Esophagus squamous epithelium (tissue), 5 donors: ENCODE data around the gene LSG1. TPM values are rescaled to one million over a fixed set of nuclear protein-coding genes. Genes with fewer than 3 reads are reported as not detected.
A peak's percentile ranks its signal among the peaks of the same experiment; 100 is the strongest.

Source experiments
- DNase-seq: peaks from one replicate; lab custom pipeline; 2025; lab: John Stamatoyannopoulos, UW
- H3K27ac ChIP-seq, 4 donors: fragments of 200-600 bp; sonication (generic); one replicate each; pipeline ENCODE4 v1.5.1; 2016 to 2019; ENCODE audit warnings: mild to moderate bottlenecking in 1 of 4
- H3K27me3 ChIP-seq, 4 donors: fragments of 200-600 bp; sonication (generic); 1 replicate in 3 of 4; 2 replicates in 1 of 4; pipeline versions ENCODE4 v1.5.1 to v1.6.0; 2017 to 2021; ENCODE audit warnings: antibody characterized with exemption in 1 of 4
- H3K36me3 ChIP-seq, 3 donors: fragments of 200-600 bp; sonication (generic); one replicate each; pipeline ENCODE4 v1.5.1; 2016 to 2019
- H3K4me1 ChIP-seq, 3 donors: fragments of 200-600 bp; sonication (generic); one replicate each; pipeline ENCODE4 v1.5.1; 2017 to 2019
- H3K4me3 ChIP-seq, 4 donors: fragments of 200-600 bp; sonication (generic); 1 replicate in 3 of 4; 2 replicates in 1 of 4; pipeline ENCODE4 v1.5.1; 2016 to 2019; ENCODE audit warnings: mild to moderate bottlenecking in 2 of 4, moderate library complexity in 1 of 4
- H3K9me3 ChIP-seq, 3 donors: fragments of 200-600 bp; sonication (generic); one replicate each; pipeline ENCODE4 v1.5.1; 2016 to 2019
- POLR2A ChIP-seq, 4 donors: fragments of 450-650 bp; IDR thresholded peaks; one replicate each; pipeline ENCODE4 v1.6.1; 2017; ENCODE audit warnings: antibody characterized with exemption in 4 of 4, mild to moderate bottlenecking in 4 of 4, moderate library complexity in 3 of 4
- whole genome bisulfite sequencing, 2 donors: methylation state at CpG; one replicate each; pipeline ENCODE4 v1.1.5; 2018; 5-methylcytosine and 5-hydroxymethylcytosine counted together
- intact Hi-C: fragments of 100-400 bp; cut with DNase I; formaldehyde crosslinking; loops from one replicate; pipeline ENCODE4 v1.15.0; 2022
- total RNA-seq, 4 donors: library from RNA; depleted of rRNA; stranded (reverse); fragments of >200 nt; gene quantifications; one replicate each; pipeline ENCODE4 v1.1.0, GENCODE V29; 2016
- TF ChIP-seq, protein P1 (sequence below), 6 experiments: fragments of 450-650 bp in 4 of 6; fragments of 200-600 bp in 2 of 6; sonication (generic) in 2 of 6; IDR thresholded peaks; one replicate each; pipeline ENCODE4 v1.5.1; 2016 to 2019; ENCODE audit warnings: antibody characterized with exemption in 6 of 6, mild to moderate bottlenecking in 4 of 6, moderate library complexity in 4 of 6
- donor health status: DM: yes; HTN: yes; CAD: no.

Gene LSG1
- total RNA-seq, 4 donors from 2014 or later: 25.6 to 42.0 (median 30.4) TPM

DNA sequence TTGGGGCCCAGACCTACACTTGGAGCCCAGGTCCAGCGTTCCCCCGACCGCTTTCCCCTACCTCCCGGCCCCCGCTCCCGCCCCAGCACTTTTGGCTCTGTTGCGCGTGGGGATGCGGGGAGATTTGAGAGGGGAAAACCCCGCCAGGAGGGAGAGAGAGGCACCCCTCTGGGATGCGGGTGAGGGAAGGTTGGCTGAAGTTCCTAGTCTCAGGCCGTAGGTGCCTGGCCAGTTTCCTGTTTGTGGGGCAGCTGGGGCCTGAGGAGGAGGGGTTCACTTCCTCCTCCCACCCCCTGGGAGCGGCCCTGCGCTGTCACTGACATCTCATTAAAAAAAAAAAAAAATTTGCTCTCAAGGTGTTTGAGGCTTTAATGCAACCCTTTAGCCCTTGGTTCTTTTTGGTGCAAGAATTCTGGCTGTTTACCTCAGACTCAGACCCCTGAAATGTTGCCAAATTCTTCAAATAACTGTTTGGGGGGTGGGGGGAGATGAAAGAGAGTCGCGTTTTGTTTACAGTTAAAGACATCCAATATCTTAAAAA, 16.3 kb upstream of the LSG1 start:
- Histone ChIP-seq H3K4me3 (peak overlapping the region; percentile 70 to 87 (median 71)), H3K27me3 (peaks cover 0 to 9% (median 0%) of the 10 kb centered on the region in 4 donors), H3K36me3 (peaks cover 0 to 10% (median 0%) of the 10 kb centered on the region in 3 donors), H3K9me3 (no peaks in the 10 kb centered on the region), H3K4me1 (peaks cover 23 to 66% (median 24%) of the 10 kb centered on the region in 3 donors), H3K27ac (peak overlapping the region; percentile 60 to 94 (median 84))
- no peak for TF ChIP-seq POLR2A (IDR thresholded peaks at IDR 0.05)
- TF ChIP-seq, protein P1, sequence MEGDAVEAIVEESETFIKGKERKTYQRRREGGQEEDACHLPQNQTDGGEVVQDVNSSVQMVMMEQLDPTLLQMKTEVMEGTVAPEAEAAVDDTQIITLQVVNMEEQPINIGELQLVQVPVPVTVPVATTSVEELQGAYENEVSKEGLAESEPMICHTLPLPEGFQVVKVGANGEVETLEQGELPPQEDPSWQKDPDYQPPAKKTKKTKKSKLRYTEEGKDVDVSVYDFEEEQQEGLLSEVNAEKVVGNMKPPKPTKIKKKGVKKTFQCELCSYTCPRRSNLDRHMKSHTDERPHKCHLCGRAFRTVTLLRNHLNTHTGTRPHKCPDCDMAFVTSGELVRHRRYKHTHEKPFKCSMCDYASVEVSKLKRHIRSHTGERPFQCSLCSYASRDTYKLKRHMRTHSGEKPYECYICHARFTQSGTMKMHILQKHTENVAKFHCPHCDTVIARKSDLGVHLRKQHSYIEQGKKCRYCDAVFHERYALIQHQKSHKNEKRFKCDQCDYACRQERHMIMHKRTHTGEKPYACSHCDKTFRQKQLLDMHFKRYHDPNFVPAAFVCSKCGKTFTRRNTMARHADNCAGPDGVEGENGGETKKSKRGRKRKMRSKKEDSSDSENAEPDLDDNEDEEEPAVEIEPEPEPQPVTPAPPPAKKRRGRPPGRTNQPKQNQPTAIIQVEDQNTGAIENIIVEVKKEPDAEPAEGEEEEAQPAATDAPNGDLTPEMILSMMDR (IDR thresholded peaks at IDR 0.05): no peak
- no peak for DNase-seq
- intact Hi-C loops: loop anchor here (5.0 kb wide), 1 partner anchor 419 kb away; no protein-coding TSS in a partner anchor
- WGBS, 2 donors: 15 to 49% methylated on average over 4 to 6 of the region's 16 CpGs

DNA sequence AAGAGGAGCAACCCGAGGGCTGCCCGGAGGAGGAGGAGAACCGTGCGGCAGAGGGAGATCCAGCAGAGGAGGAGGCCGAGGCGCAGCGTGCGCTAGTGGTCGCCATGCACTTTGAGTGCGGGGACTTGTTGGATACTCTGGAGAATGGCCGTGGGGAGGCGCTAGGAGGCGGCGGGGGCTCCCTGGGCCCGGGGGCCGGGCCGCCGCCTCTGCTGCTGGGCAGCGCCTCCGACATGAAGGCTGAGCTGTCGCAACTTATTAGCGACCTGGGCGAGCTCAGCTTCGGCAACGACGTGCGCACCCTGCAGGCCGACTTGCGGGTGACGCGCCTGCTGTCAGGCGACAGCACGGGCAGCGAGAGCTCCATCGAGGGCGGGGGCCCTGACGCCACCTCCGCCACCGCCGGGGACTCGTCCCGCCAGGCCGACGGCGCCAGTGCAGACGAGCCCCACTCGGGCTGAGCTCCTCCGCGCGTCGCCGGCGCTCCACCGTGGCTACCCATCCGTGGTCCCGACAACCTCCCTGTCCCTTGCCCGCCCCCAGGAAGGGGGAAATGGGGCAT, 15.7 kb upstream of the LSG1 start:
- WGBS, 2 donors: 29 to 33% methylated on average over 24 to 36 of the region's 57 CpGs
- H3K9me3 ChIP-seq: no peaks in the 10 kb centered on the region
- no peak for DNase-seq
- peaks cover 0 to 10% (median 0%) of the 10 kb centered on the region in 3 donors for H3K36me3 ChIP-seq
- intact Hi-C loops: loop anchor here (5.0 kb wide), 1 partner anchor 420 kb away; no protein-coding TSS in a partner anchor
- peaks cover 0 to 9% (median 0%) of the 10 kb centered on the region in 4 donors for H3K27me3 ChIP-seq
- H3K4me1 ChIP-seq: peaks cover 29 to 71% (median 29%) of the 10 kb centered on the region in 3 donors
- peak overlapping the region; percentile 60 to 94 (median 84) for H3K27ac ChIP-seq
- H3K4me3 ChIP-seq: peak overlapping the region; percentile 70 to 87 (median 71)
- TF ChIP-seq, protein P1 (IDR thresholded peaks at IDR 0.05): peak in 4 of 6 experiments; percentile 22 to 44 (median 26)
- peak in 1 of 4 donors; percentile 43 for TF ChIP-seq POLR2A (IDR thresholded peaks at IDR 0.05)

DNA sequence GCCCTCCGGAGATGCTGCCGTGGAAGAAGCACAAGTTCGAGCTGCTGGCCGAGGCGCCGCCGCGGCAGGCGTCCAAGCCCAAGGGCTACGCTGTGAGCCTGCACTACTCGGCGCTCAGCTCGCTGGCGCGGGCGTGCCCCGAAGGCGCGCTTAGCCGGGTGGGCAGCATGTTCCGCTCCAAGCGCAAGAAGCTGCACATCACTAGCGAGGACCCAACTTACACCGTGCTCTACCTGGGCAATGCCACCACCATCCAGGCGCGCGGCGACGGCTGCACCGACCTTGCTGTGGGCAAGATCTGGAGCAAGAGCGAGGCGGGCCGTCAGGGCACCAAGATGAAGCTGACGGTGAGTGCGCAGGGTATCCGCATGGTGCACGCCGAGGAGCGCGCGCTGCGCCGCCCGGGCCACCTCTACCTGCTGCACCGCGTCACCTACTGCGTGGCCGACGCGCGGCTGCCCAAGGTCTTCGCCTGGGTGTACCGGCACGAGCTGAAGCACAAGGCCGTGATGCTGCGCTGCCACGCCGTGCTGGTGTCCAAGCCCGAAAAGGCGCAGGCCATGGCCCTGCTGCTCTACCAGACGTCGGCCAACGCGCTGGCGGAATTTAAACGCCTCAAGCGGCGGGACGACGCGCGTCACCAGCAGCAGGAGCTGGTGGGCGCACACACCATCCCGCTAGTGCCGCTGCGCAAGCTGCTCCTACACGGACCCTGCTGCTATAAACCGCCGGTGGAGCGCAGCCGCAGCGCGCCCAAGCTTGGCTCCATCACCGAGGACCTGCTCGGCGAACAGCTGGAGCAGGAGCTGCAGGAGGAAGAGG, 15.0 kb upstream of the LSG1 start:
- Histone ChIP-seq H3K36me3 (peaks cover 0 to 10% (median 0%) of the 10 kb centered on the region in 3 donors), H3K4me1 (peaks cover 29 to 78% (median 30%) of the 10 kb centered on the region in 3 donors), H3K4me3 (peak overlapping the region; percentile 70 to 87 (median 71)), H3K27ac (peak overlapping the region; percentile 79 to 94 (median 84)), H3K27me3 (peaks cover 0 to 9% (median 0%) of the 10 kb centered on the region in 4 donors), H3K9me3 (no peaks in the 10 kb centered on the region)
- WGBS, 2 donors: 10% methylated on average over 34 of the region's 86 CpGs; no CpG with 5 or more reads in 1 of the 2 donors
- TF ChIP-seq, protein P1 (IDR thresholded peaks at IDR 0.05): no peak
- TF ChIP-seq POLR2A (IDR thresholded peaks at IDR 0.05): no peak
- intact Hi-C loops: loop anchor here (5.0 kb wide), 1 partner anchor 420 kb away; no protein-coding TSS in a partner anchor
- DNase-seq: no peak

DNA sequence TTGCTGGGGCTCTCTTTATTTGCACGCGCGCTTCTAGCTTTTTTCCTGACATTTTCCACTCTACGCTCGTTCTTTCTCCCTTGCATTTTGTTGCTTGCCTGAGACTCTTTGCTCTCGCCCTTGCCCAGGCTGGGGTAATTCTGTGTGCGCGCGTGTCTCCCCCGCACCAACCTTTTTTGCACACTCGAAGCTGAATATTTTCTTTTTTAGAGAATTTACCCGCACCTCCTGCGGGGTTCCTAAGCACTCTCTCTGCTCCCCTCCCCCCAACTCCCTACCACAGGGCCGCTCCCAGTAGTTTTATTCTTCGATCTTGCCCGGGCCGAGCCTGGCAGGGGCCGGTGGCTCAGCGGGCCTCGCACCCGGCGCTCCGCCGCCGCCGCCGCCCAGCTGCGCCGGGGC, 14.4 kb upstream of the LSG1 start:
- Histone ChIP-seq H3K4me3 (peak overlapping the region; percentile 70 to 87 (median 71)), H3K9me3 (no peaks in the 10 kb centered on the region), H3K4me1 (peaks cover 29 to 77% (median 30%) of the 10 kb centered on the region in 3 donors), H3K36me3 (peaks cover 0 to 10% (median 0%) of the 10 kb centered on the region in 3 donors), H3K27ac (peak overlapping the region; percentile 79 to 94 (median 84)), H3K27me3 (peaks cover 0 to 9% (median 0%) of the 10 kb centered on the region in 4 donors)
- no peak for TF ChIP-seq POLR2A (IDR thresholded peaks at IDR 0.05)
- 1% methylated on average over 14 of the region's 29 CpGs for WGBS, 2 donors
- no peak for DNase-seq
- intact Hi-C loops: loop anchor here (5.0 kb wide), 1 partner anchor 421 kb away; no protein-coding TSS in a partner anchor

DNA sequence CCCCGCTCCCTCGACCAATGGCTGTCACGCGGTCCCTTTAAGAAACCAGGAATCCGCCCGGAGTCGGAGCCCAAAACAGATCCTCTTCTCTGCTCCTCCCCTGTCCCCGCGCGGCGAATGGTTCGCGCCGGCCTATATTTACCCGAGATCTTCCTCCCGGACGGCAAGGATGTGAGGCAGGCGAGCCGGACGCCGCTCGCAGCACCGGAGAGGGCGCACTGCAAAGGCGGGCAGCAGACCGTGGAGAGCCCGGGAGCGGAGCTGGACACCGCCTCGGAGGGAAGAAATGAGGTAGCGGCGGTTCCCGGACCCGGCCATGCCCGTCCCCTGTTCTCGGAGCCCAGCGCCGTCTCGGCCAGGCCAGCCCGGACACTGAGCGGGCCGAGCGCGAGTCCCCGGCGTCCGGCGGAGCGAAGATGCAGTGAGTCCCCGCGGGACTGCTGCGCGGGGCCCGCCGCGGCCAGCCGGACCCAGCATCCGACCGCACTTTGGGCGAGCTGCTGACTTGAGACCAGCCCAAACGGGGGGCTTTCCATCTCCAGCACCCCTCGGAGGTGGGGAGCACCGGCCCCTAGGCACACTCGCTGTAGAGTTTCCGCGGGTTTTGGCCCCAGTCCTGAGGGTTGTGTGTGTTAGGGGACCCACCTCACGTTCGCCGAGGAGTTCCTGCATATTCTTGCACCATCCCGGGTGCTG, 13.9 kb upstream of the LSG1 start, which contains the start of gene FAM43A:
Gene FAM43A (plus strand): TSS at position 166 of the 696 bp plus-strand sequence. CDS start 944 bp downstream, outside the sequence.
- Histone ChIP-seq H3K36me3 (peaks cover 0 to 10% (median 0%) of the 10 kb centered on the region in 3 donors), H3K27ac (peak within 1 kb of the TSS; percentile 79 to 94 (median 84)), H3K4me3 (peak within 1 kb of the TSS; percentile 70 to 87 (median 71)), H3K4me1 (peaks cover 29 to 72% (median 30%) of the 10 kb centered on the region in 3 donors), H3K27me3 (peaks cover 0 to 9% (median 0%) of the 10 kb centered on the region in 4 donors), H3K9me3 (no peaks in the 10 kb centered on the region)
- intact Hi-C loops: loop anchor here (5.0 kb wide), 1 partner anchor 421 kb away; no protein-coding TSS in a partner anchor
- peak; percentile 64 for DNase-seq
- TF ChIP-seq, protein P1 (IDR thresholded peaks at IDR 0.05): peak in 4 of 6 experiments; percentile 10 to 21 (median 18)
- peak in 3 of 4 donors; percentile 94 to 99 (median 99) for TF ChIP-seq POLR2A (IDR thresholded peaks at IDR 0.05)
- WGBS, 2 donors: 0 to 1% methylated on average over 10 to 11 of the region's 70 CpGs
